ENCODE measurements around the gene SCN4A. TPM values are rescaled to one million over a fixed set of nuclear protein-coding genes. Genes with fewer than 3 reads are reported as not detected.
A peak's percentile ranks its signal among the peaks of the same experiment; 100 is the strongest.
"Not testable (repeated sequence)": the region's sequence is repeated elsewhere in the genome, so short reads cannot be mapped to it uniquely, and the experiment has no call there.

Gene SCN4A
- total RNA-seq, 1 experiment from 2014 or later = not detected

GRCh38 chr17:63984651-63985386, 12.1 kb upstream of the SCN4A start:
- peak; percentile 86 for DNase-seq (ENCODE audit: low read depth)

DNA sequence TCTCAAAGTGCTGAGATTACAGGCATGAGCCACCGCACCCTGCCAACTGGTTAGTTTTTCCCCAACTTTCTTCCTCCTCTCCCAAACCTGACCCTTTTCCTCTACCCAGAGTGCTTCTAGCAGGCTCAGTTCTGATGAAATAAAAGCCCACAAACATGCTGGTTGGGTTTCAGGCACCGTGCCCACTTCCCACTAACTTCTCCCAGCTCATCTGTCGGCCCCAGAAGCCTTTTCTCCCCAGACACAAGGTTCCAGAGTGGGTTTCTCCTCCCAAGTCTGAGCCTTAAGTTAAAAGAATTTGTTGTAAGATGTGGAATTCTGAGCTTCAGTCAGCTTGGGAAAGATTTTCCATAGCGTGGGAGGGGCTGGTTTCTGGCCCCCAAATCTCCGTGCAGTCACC, 11.5 kb upstream of the SCN4A start:
- DNase-seq (ENCODE audit: low read depth) = peak; percentile 32

- DNase-seq (ENCODE audit: low read depth) = no peak
These were observed 10.6 kb upstream of the SCN4A start for GRCh38 chr17:63983320-63983719.

GRCh38 chr17:63982641-63983040, 9.9 kb upstream of the SCN4A start:
- DNase-seq (ENCODE audit: low read depth) = not testable (repeated sequence)

DNA sequence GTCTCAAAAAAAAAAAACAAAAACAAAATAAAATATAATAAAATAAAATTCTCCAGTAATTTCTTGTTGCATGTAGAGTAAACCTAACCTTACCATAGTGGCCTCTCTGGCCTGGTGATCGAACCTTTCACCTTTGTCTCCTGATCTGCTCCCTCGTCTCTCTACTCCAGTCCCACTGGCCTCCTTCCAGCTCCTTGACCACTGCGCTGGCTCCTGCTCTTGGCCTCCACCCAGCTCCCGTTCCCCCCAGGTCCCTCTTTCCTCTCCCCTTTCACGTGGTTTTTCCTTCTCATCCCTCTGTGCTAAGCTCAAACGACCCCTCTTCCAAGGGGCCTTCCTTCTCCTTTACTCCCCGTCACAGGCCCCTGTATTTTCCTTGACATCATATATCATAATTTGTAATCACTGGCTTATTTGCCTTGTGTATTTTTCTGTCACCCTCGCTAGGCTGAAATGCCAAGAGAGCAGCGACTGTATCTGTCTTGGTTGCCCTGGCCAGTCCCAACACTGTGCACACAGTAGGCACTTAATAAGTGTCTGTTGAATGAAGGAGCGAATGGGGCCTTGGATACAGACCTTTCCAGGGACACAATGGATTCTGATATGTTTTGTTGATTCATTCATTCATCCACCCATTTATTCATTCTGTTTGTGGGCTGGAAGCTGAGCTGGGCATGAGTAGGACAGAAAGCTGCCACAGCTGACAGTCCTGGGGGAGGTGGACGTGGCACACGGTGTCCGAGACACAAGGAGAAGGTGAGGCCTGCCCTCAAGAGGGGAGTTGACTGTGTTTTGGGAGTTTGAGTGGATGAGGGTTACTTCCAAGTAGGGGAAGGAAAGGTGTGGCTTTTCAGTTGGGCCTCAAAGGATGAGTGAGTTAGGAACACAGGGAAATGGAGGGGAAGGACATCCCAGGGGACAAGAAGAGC, 5.8 kb upstream of the SCN4A start:
- DNase-seq (ENCODE audit: low read depth) = no peak

DNA sequence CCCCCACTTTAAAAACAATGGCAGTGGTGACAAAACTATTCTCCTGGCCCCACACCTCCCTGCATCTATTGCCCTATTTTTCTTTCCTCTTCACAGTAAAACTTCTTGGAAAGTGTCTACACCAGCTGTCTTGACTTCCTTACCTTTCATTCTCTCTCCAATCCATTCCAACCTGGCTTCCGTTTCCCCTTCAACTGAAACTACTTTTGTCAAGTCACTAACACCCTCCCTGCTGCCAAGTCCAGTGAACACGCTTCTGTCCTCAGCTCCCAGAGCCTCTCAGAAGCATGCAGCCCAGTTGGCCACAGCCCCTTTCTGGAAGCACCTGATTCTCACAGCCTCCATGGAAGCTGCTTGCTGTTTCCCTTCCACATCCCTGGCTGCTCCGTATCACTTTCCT, 4.0 kb upstream of the SCN4A start:
- no peak for DNase-seq (ENCODE audit: low read depth)

DNA sequence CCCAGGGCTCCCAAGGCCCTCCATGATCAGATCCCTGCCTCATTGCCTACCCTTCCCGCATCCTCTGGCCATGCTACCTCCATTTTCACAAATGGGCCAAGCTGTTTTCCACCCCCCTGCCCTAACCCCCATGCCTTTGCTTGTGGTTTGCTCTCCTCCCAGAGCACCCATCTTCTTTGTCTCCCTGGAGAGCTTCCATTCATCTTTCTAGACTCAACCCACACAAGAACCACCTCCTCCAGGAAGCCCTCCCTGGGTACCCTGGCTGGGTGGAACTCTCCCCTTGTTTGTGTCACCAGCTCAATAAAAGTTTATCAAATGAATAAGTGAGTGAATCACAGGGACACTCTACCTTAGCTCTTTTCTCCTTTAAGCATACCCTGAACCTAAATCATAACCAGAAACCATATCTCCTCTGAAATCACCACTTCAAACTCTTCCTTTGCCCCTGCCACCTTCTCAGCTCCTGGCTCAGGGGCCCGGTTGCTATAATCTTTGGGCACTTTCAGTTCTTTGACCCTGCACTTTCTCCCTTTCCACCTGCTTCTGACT, 2.9 kb upstream of the SCN4A start:
- no peak for DNase-seq (ENCODE audit: low read depth)

GRCh38 chr17:63974594-63975192, 2.0 kb upstream of the SCN4A start:
- peak; percentile 68 for DNase-seq (ENCODE audit: low read depth)

GRCh38 chr17:63973930-63974593, 1.3 kb upstream of the SCN4A start:
- DNase-seq (ENCODE audit: low read depth) = peak; percentile 58

- no peak for DNase-seq (ENCODE audit: low read depth)
These were observed 529 bp upstream of the SCN4A start for GRCh38 chr17:63973247-63973646.

GRCh38 chr17:63969278-63969677, 3.4 kb downstream of the SCN4A start:
- no peak for DNase-seq (ENCODE audit: low read depth)

DNA sequence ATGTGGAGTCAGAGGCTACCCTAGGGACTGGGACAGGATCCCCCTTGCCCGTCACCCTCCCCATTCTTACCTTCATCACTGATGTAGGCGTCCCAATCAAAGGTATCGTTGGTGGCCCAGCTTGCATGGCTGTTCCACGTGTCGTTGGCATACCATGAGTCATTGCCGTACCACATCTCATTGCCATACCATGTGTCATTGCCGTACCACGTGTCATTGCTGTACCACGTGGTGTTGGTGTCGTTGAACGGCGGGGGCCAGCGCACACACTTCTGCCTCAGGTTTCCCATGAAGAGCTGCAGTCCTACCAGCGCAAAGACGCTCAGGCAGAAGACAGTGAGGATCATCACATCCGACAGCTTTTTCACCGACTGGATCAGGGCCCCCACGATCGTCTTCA, 4.8 kb downstream of the SCN4A start:
- DNase-seq (ENCODE audit: low read depth) = peak; percentile 59

DNA sequence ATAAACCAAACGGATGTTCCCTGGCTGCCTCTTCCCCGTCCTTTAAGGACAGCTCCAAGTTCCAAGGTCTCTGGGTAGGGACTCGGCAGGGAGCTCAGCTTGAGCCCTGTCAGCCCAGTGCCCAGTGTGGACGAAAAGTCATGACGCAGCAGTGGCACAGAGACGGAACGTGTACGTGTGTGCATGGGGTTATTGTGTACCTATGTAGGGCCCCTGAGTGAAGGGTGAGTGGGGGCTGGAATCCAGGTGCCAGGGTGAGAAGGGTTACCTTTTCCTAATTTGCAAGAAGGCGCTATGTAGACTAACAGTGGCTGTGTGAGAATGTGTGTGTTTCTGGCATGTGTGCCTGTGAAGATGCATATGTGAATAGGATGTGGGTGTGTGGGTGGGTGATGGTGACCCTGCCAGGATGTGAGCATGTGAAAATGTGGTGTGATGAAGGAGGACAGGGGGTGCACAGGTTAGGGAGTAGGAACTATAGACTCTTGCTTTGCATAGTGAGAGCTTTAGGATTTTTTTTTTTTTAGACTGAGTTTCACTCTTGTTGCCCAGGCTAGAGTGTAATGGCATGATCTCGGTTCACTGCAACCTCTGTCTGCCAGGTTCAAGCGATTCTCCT, 6.0 kb downstream of the SCN4A start:
- DNase-seq (ENCODE audit: low read depth) = no peak

GRCh38 chr17:63963123-63963522, 9.6 kb downstream of the SCN4A start:
- no peak for DNase-seq (ENCODE audit: low read depth)

- DNase-seq (ENCODE audit: low read depth) = no peak
These were observed 10.4 kb downstream of the SCN4A start for GRCh38 chr17:63962298-63962744.

GRCh38 chr17:63961355-63962212, 11.1 kb downstream of the SCN4A start:
- DNase-seq (ENCODE audit: low read depth) = peak; percentile 54

DNA sequence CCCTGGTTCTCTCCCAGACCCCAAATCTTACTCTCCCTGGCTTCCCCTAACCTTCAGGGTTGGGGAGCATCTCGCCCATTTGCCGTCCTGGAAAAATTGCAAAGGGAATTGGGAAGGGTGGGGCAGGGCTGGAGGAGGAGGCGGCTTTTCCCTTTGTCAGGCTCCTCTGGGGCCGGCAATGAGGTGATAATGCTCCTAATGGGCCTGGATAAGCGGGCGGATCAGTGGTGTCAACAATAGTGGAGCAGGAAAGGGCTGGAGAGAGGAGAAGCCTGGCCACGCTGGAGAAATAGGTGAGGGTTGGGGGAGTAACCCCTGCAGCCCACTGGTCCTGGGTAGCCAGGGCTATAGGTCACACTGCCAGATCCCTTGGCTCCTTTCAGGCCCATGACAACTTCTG, 12.3 kb downstream of the SCN4A start:
- no peak for DNase-seq (ENCODE audit: low read depth)

- no peak for DNase-seq (ENCODE audit: low read depth)
These were observed 12.7 kb downstream of the SCN4A start for GRCh38 chr17:63960006-63960405.

- peak; percentile 7 for DNase-seq (ENCODE audit: low read depth)
These were observed 16.3 kb downstream of the SCN4A start for GRCh38 chr17:63956296-63956920.

GRCh38 chr17:63955791-63956190, 16.9 kb downstream of the SCN4A start:
- no peak for DNase-seq (ENCODE audit: low read depth)
